ENCODE data around the gene ADCK1.

The ADCK1 gene

GRCh38 chr14:77961847-77962580 lies 162.1 kb downstream of the ADCK1 start:
- no peak for DNase-seq

DNA sequence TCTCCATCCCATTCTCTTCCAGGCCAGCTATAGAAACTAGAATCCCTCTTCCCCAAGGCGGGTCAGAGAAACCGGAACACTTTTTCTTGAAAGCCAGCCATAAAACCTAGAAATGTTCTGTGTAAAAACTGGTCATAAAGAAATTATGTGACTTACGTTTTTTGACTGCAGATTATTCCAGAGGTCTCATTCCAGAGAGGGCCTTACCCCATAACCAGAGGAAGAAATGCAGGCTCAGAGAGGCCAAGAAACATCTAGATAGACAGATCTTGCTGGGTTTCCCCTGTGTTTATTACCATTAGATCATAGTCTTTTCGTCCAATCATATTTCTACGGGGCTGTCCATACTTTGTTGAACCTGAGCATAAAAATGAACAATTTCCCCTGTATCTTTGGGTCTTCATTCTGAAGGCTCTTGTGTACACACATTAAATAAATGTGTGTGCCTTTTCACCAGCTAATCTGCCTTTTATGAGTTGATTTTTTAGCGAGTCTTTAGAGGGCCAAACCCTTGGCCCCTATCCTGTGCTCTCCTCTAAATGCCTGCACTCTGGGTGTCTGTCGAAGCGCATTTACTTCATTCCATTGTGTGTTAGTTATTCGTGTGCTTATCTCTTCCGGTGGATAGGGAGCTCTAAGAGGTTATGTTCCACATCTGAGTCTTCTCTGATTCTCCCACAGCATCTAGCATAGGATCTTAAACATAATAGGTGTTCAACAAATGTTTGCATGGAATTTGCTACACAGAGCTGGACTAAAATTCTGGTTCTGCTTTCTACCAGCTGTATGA lies 163.0 kb downstream of the ADCK1 start:
- no peak for DNase-seq

DNA sequence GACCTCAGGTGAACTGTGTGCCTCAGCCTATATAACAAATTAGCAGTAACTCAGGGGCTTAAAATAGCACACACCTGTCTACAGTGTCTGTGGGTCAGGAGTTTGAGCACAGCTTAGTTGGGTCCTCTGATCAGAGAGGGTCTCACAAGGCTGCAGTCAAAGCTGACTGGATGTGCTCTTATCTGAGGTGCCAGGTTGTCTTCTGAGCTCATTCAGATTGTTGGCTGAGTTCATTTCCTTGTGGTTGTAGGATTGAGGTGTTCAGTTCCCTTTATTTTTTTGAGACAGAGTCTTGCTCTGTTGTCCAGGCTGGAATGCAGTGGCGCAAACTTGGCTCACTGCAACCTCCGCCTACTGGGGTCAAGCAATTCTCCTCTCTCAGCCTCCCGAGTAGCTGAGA lies 164.7 kb downstream of the ADCK1 start:
- no peak for DNase-seq

- no peak for DNase-seq
Observed at GRCh38 chr14:77965050-77965449, 165.1 kb downstream of the ADCK1 start.

DNA sequence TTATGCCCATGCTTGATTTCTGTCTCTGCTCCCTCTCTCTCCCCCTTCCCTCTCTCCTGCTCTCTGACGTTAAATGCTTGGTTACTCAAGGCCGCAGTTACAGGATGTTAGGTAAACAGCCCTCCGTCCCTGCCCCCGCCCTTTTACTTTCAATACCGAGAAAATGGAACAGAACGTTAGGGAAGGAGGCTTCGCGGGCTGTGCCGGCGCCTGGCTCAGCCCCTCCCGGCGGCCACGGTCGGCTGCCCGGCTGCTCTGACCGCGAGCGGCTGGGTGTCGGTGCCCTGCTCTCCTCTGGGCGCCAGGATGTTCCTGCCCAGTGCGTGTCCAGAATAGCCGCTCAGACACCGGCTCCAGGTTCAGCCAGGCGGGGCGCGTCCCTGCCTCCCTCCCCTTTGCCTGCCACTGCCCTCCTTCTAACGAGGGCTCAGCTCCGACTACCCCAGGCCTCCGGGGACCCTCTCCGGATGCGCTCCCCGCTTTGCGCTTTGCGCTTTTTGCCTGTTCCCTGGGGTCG lies 166.1 kb downstream of the ADCK1 start:
- no peak for DNase-seq

- DNase-seq: no peak
Observed at GRCh38 chr14:77967110-77967509, 167.2 kb downstream of the ADCK1 start.

DNA sequence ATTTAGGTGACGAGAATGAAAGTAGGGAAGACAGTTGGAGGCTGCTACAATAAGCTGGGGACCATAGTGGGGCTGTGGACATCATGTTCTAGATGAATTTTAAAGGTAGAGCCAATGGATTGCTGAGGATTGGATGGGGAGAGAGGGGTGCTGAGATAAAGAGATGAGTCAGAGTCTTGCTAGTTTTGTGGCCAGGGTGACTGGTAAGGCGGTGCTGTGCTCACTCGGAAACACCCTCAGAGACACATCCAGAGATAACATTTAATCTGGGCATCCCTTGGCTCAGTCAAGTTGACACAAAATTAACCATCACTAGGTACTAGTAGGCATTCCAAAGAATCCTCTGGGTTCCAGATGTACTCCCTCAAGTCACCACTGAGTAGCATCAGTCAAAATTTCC lies 170.7 kb downstream of the ADCK1 start:
- DNase-seq: no peak

DNA sequence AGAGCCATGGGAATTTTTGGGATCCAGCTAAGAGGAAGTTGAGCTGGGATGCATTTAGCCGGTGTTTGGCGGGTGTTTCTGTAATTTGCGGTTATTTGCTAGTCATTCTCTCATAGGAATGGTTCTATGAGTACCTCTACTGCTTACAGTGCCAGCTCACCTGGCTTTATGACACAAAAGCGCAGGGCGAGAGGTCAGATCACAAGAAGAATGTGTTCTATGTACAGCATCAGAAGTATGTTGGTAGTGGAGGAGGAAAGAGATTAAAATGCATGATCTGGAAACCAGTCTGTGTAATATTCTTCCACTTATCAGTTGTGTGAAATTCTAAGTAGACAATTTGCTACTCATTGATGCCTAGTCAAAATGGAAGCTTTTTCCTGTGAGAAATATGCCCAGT lies 173.3 kb downstream of the ADCK1 start:
- no peak for DNase-seq

DNA sequence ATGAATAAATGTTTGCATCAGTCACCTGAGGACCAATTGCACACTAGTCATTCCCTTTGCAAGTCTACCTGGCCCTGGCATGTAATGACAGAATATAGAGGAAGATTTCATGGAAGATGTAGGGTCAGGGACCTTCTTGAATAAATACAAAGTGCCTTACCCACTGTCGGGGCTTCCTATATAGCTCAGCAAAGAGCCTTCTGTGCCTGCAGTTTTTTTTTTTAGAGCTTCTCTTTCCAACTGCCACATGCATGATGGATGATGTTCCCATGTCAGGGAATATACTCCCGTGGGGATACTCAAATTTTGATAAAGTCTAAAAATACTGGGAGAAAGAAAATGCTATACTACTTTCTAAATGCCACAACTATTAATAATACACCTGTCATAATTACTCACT lies 176.7 kb downstream of the ADCK1 start:
- no peak for DNase-seq

GRCh38 chr14:77979171-77979570 lies 179.3 kb downstream of the ADCK1 start:
- no peak for DNase-seq

DNA sequence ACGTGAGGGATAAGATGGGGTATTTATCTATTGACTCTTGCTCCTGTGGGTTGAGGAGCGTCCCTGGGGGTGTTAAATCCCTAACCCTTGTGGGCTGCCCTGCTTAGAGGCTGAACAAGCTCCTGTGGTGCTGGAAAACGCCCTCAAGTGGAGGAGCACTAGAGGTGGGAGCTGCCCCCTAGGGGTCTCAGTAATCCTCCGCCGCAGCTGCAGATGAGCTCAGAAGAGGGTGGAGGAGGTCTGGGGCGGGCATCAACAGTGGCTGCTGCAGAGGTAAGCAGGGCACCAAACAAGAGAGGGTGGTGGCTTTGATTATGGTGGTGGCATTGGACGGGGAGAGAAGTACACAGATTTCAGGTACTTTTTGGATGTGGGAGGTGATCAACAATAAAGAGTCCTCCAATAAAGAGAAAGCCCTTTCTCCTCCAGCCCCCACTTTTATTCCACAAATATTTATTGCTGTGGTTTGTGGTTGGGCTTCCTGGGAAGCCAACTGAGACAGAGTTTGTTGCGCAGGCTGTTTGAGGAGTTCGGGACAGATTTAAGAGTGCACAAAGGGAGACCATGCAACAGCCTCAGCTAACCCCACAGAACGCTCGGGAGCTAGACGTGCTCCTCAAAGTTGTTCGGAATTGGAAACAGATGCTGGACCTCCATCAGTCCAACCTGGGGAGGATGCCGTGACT lies 179.9 kb downstream of the ADCK1 start:
- no peak for DNase-seq

GRCh38 chr14:77980475-77981321 lies 180.8 kb downstream of the ADCK1 start:
- DNase-seq: no peak
